GM12878 (cell line): ENCODE results near the gene HOPX. TPM values are rescaled to one million over a fixed set of nuclear protein-coding genes. Genes with fewer than 3 reads are reported as not detected.

Experiments
- ATAC-seq: fragments of 200-7000 bp; cut with Tn5 transposase; 3 replicates; pipeline ENCODE4 v1.9.1; 2020; ENCODE audit warnings: mild to moderate bottlenecking, moderate library complexity
- BruUV-seq: library from RNA; stranded (reverse); fragments of 400-500 nt; replicated peaks from 2 replicates; lab custom pipeline; 2021; lab: Mats Ljungman, UMichigan
- CTCF ChIA-PET: fragments of 300-600 bp; sonication (Branson Sonifier 250); formaldehyde crosslinking; extraction: SDS; loops from one replicate; lab custom pipeline; 2021; ENCODE audit warnings: inconsistent platforms; lab: Yijun Ruan, JAX
- POLR2A ChIA-PET: fragments of 350-600 bp; formaldehyde crosslinking; extraction: SDS; loops from one replicate; lab custom pipeline; 2021; ENCODE audit warnings: inconsistent platforms; lab: Charles Lee
- RAD21 ChIA-PET: fragments of 300-600 bp; sonication (Branson Sonifier 250); formaldehyde crosslinking; loops from one replicate; lab custom pipeline; 2023; ENCODE audit warnings: antibody characterized with exemption; ENCODE audit not compliant: unreplicated experiment; lab: Charles Lee
- SMC1A ChIA-PET: fragments of 300-600 bp; sonication (Branson Sonifier 250); formaldehyde crosslinking; loops from one replicate; lab custom pipeline; 2023; ENCODE audit not compliant: unreplicated experiment, uncharacterized antibody; lab: Charles Lee
- DNase-seq: peaks from one replicate; pipeline ENCODE4 v3.0.0-alpha.2; 2011; ENCODE audit warnings: low read depth, low spot score
- FAIRE-seq: peaks from 3 replicates; lab custom pipeline; 2011; peaks lifted over from hg19 to GRCh38; lab: Jason Lieb, UNC
- H2AFZ ChIP-seq: 2 replicates; pipeline ENCODE4 v1.6.0; 2011; ENCODE audit warnings: low read depth, low read length, control low read depth; ENCODE audit not compliant: control insufficient read depth
- H3K27ac ChIP-seq: 2 replicates; pipeline ENCODE4 v1.5.1; 2011; ENCODE audit warnings: control low read depth; ENCODE audit not compliant: control insufficient read depth, insufficient read depth
- H3K27me3 ChIP-seq, 2 experiments: replicated peaks in 1 of 2; 2 replicates each; pipeline versions ENCODE4 v1.6.0 to v1.6.1; 2011; ENCODE audit warnings: low read length in 1 of 2; ENCODE audit not compliant: control insufficient read depth in 2 of 2, insufficient read depth in 2 of 2
- H3K36me3 ChIP-seq, 2 experiments: 2 replicates each; pipeline ENCODE4 v1.5.1; 2011; ENCODE audit warnings: low read length in 1 of 2; ENCODE audit not compliant: control insufficient read depth in 2 of 2, insufficient read depth in 2 of 2
- H3K4me1 ChIP-seq: 2 replicates; pipeline ENCODE4 v1.6.1; 2011; ENCODE audit warnings: mild to moderate bottlenecking, low read length, moderate library complexity, mixed read lengths; ENCODE audit not compliant: control insufficient read depth, insufficient read depth
- H3K4me2 ChIP-seq: 2 replicates; pipeline ENCODE4 v1.6.0; 2011; ENCODE audit warnings: control low read depth; ENCODE audit not compliant: control insufficient read depth, insufficient read depth
- H3K4me3 ChIP-seq: fragments of 200-600 bp; sonication (generic); 2 replicates; pipeline ENCODE4 v1.5.1; 2016
- H3K79me2 ChIP-seq: 2 replicates; pipeline ENCODE4 v1.6.0; 2011; ENCODE audit warnings: low read length; ENCODE audit not compliant: control insufficient read depth, insufficient read depth
- H3K9ac ChIP-seq: 2 replicates; pipeline ENCODE4 v1.8.0; 2011; ENCODE audit warnings: low read length, control low read depth, mixed read lengths; ENCODE audit not compliant: control insufficient read depth, insufficient read depth
- H3K9me3 ChIP-seq: replicated peaks from 3 replicates; pipeline ENCODE4 v1.5.1; 2011; ENCODE audit warnings: mild to moderate bottlenecking, low read length; ENCODE audit not compliant: control insufficient read depth, insufficient read depth
- H4K20me1 ChIP-seq: 2 replicates; pipeline ENCODE4 v1.6.0; 2011; ENCODE audit not compliant: control insufficient read depth, insufficient read depth
- EGR1 ChIP-seq, 2 experiments: IDR thresholded peaks; 1 replicate in 1 of 2; 2 replicates in 1 of 2; pipeline ENCODE4 v1.6.1; 2011 to 2012; ENCODE audit warnings: low read depth in 2 of 2, low read length in 2 of 2, borderline replicate concordance in 1 of 2, mild to moderate bottlenecking in 1 of 2, moderate library complexity in 1 of 2
- ETV6 ChIP-seq, 2 experiments: fragments of 450-650 bp in 1 of 2; IDR thresholded peaks in 1 of 2; conservative IDR thresholded peaks in 1 of 2; 2 replicates each; pipeline ENCODE4 v1.6.1; 2014; ENCODE audit warnings: antibody characterized with exemption in 1 of 2, borderline replicate concordance in 1 of 2, low read depth in 1 of 2, mild to moderate bottlenecking in 1 of 2, moderate library complexity in 1 of 2
- GATAD2B ChIP-seq: fragments of 450-650 bp; conservative IDR thresholded peaks from 2 replicates; pipeline ENCODE4 v1.6.1; 2017; ENCODE audit warnings: low read depth, mild to moderate bottlenecking, moderate library complexity
- NFIC ChIP-seq: IDR thresholded peaks from 2 replicates; pipeline ENCODE4 v1.6.1; 2012; ENCODE audit warnings: low read depth, mild to moderate bottlenecking, inconsistent platforms, low read length, moderate library complexity
- SMAD5 ChIP-seq: IDR thresholded peaks from 2 replicates; pipeline ENCODE4 v1.6.1; 2016; ENCODE audit warnings: antibody characterized with exemption, low read depth
- STAT1 ChIP-seq: fragments of 450-650 bp; conservative IDR thresholded peaks from 2 replicates; pipeline ENCODE4 v1.6.1; 2014; ENCODE audit warnings: antibody characterized with exemption, mild to moderate bottlenecking
- WGBS: methylation state at CpG from one replicate; pipeline ENCODE4 v1.1.6; 2016; ENCODE audit warnings: low lambda C conversion rate; ENCODE audit not compliant: insufficient replicate concordance, insufficient coverage; ENCODE audit errors: missing lambda C conversion rate; 5-methylcytosine and 5-hydroxymethylcytosine counted together
- in situ Hi-C: fragments of 300-500 bp; cut with MboI; formaldehyde crosslinking; loops from 9 replicates; pipeline ENCODE4 v1.14.3; 2018; ENCODE audit warnings: mixed read lengths
- intact Hi-C: fragments of 100-400 bp; cut with micrococcal nuclease; formaldehyde crosslinking; loops from one replicate; pipeline ENCODE4 v1.14.2; 2022; ENCODE audit not compliant: unreplicated experiment
- polyA plus RNA-seq, 11 experiments: library from polyadenylated mRNA; depleted of rRNA in 4 of 11; unstranded in 6 of 11; stranded (reverse) in 5 of 11; fragments of >200 nt; fragmentation: Nextera tagmentation in 4 of 11; fragmentation: Illumina TruSeq in 1 of 11; extraction: Ambion mirVana in 4 of 11; extraction: Trizol in 1 of 11; gene quantifications; 1 replicate in 1 of 11; 2 replicates in 10 of 11; pipeline versions ENCODE4 v1.2.1 to v1.2.3, GENCODE V29; 2011 to 2016; ENCODE audit warnings: inconsistent platforms in 2 of 11, missing spikeins in 2 of 11, low read depth in 1 of 11
- total RNA-seq, 4 experiments: library from RNA; depleted of rRNA in 3 of 4; stranded (reverse); fragments of >200 nt in 3 of 4; fragmentation: Illumina TruSeq in 1 of 4; extraction: Trizol in 1 of 4; gene quantifications; 2 replicates each; pipeline versions ENCODE4 v1.2.1 to v1.2.3, GENCODE V29; 2013 to 2021
- TF ChIP-seq, protein P1 (sequence below): fragments of 450-650 bp; IDR thresholded peaks from 2 replicates; pipeline ENCODE4 v1.6.1; 2016; ENCODE audit warnings: mild to moderate bottlenecking, moderate library complexity, borderline replicate concordance

Gene HOPX
- total and polyA plus RNA-seq, 10 of the 15 experiments (the other 5 are each of a cell fraction or from before 2014, with no cell fraction given), result 0.11 to 0.40 (median 0.23) TPM; not detected in 4

GRCh38 chr4:56684320-56685050, 3.4 kb upstream of the HOPX start:
- H3K79me2 ChIP-seq, result no peaks in the 10 kb centered on the region
- no peak for FAIRE-seq
- H3K4me2 ChIP-seq, result no peak overlapping the region
- CTCF ChIA-PET, result no interaction called here
- in situ Hi-C loops, result no loop called here
- H4K20me1 ChIP-seq, result no peaks in the 10 kb centered on the region
- no TSS peak for BruUV-seq
- no peak overlapping the region for H2AFZ ChIP-seq
- POLR2A ChIA-PET, result no interaction called here
- WGBS, result 31% methylated on average over 4 of the region's 4 CpGs
- TF ChIP-seq, protein P1, sequence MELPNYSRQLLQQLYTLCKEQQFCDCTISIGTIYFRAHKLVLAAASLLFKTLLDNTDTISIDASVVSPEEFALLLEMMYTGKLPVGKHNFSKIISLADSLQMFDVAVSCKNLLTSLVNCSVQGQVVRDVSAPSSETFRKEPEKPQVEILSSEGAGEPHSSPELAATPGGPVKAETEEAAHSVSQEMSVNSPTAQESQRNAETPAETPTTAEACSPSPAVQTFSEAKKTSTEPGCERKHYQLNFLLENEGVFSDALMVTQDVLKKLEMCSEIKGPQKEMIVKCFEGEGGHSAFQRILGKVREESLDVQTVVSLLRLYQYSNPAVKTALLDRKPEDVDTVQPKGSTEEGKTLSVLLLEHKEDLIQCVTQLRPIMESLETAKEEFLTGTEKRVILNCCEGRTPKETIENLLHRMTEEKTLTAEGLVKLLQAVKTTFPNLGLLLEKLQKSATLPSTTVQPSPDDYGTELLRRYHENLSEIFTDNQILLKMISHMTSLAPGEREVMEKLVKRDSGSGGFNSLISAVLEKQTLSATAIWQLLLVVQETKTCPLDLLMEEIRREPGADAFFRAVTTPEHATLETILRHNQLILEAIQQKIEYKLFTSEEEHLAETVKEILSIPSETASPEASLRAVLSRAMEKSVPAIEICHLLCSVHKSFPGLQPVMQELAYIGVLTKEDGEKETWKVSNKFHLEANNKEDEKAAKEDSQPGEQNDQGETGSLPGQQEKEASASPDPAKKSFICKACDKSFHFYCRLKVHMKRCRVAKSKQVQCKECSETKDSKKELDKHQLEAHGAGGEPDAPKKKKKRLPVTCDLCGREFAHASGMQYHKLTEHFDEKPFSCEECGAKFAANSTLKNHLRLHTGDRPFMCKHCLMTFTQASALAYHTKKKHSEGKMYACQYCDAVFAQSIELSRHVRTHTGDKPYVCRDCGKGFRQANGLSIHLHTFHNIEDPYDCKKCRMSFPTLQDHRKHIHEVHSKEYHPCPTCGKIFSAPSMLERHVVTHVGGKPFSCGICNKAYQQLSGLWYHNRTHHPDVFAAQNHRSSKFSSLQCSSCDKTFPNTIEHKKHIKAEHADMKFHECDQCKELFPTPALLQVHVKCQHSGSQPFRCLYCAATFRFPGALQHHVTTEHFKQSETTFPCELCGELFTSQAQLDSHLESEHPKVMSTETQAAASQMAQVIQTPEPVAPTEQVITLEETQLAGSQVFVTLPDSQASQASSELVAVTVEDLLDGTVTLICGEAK, result no peak
- TF ChIP-seq NFIC (no peak), ETV6 (conservative IDR thresholded peaks at IDR 0.05 in 1 of 2, IDR thresholded peaks at IDR 0.05 in 1 of 2; ENCODE audit: borderline replicate concordance in 1 of 2, low read depth in 1 of 2) (no peak), STAT1 (no peak), EGR1 (IDR thresholded peaks at IDR 0.05; ENCODE audit: borderline replicate concordance in 1 of 2, low read depth in 2 of 2, low read length in 2 of 2) (no peak), GATAD2B (no peak), SMAD5 (no peak)
- TF ChIP-seq, all 136 proteins: peak for 0
- ChIA-PET SMC1A (no interaction called here), RAD21 (no interaction called here)
- peaks cover 8% of the 10 kb centered on the region for H3K4me1 ChIP-seq
- no peaks in the 10 kb centered on the region for H3K36me3 ChIP-seq
- H3K9me3 ChIP-seq, result no peaks in the 10 kb centered on the region
- H3K27me3 ChIP-seq, result peaks cover 0 to 4% of the 10 kb centered on the region in 2 experiments; a peak in 2 of 4 replicates
- DNase-seq (no peak), ATAC-seq (no peak)
- intact Hi-C loops, result loop anchor here (5.0 kb wide), 1 partner anchor 113 kb away; no protein-coding TSS in a partner anchor
- no peak overlapping the region for H3K27ac ChIP-seq
- no peak overlapping the region for H3K4me3 ChIP-seq
- H3K9ac ChIP-seq, result no peak overlapping the region
